Measurements from ENCODE around the gene FAM161A.

- TF ChIP-seq CTCF (IDR thresholded peaks at IDR 0.05 in 4 of 5, conservative IDR thresholded peaks at IDR 0.05 in 1 of 5) (no peak), POLR2A (IDR thresholded peaks at IDR 0.05) (no peak)
Observed at GRCh38 chr2:61854564-61855317, 881 bp upstream of the FAM161A start.
